Activated T-helper 2 cell treated with anti-CD3 and anti-CD28 coated beads, Interferon-gamma antibody, Interleukin-2, Interleukin-4, amounts not matched to agents 10 μg/mL and 5 μg/mL and 100 μg/mL, durations not matched to agents 14 hours and 24 hours and 36 hours (primary cell): Measurements from ENCODE around the gene ATP5IF1. TPM values are rescaled to one million over a fixed set of nuclear protein-coding genes. Genes with fewer than 3 reads are reported as not detected.

Experiments used
- DNase-seq: peaks from one replicate; pipeline ENCODE4 v3.0.0; 2021; ENCODE audit warnings: low spot score
- H3K27ac Mint-ChIP-seq: one replicate; pipeline ENCODE4 v1.8.0; 2021; ENCODE audit warnings: mixed read lengths
- H3K27me3 Mint-ChIP-seq: one replicate; pipeline ENCODE4 v1.8.0; 2021; ENCODE audit warnings: low read depth, mixed read lengths
- H3K36me3 Mint-ChIP-seq: one replicate; pipeline ENCODE4 v1.8.0; 2021; ENCODE audit warnings: low read depth, mixed read lengths
- H3K4me1 Mint-ChIP-seq: one replicate; pipeline ENCODE4 v1.8.0; 2021; ENCODE audit warnings: low read depth, mixed read lengths
- H3K4me3 Mint-ChIP-seq: one replicate; pipeline ENCODE4 v1.8.0; 2021; ENCODE audit warnings: low read depth, mild to moderate bottlenecking, moderate library complexity, mixed read lengths
- H3K9me3 Mint-ChIP-seq: one replicate; pipeline ENCODE4 v1.8.0; 2021; ENCODE audit warnings: mixed read lengths
- intact Hi-C: fragments of 100-400 bp; cut with micrococcal nuclease; formaldehyde crosslinking; loops from one replicate; pipeline ENCODE4 v1.15.1; 2023
- total RNA-seq: library from RNA; stranded (reverse); gene quantifications from 2 replicates; pipeline ENCODE4 v1.2.3, GENCODE V29; 2022

ATP5IF1 gene
- total RNA-seq, 1 donor from 2014 or later: 137 TPM

DNA sequence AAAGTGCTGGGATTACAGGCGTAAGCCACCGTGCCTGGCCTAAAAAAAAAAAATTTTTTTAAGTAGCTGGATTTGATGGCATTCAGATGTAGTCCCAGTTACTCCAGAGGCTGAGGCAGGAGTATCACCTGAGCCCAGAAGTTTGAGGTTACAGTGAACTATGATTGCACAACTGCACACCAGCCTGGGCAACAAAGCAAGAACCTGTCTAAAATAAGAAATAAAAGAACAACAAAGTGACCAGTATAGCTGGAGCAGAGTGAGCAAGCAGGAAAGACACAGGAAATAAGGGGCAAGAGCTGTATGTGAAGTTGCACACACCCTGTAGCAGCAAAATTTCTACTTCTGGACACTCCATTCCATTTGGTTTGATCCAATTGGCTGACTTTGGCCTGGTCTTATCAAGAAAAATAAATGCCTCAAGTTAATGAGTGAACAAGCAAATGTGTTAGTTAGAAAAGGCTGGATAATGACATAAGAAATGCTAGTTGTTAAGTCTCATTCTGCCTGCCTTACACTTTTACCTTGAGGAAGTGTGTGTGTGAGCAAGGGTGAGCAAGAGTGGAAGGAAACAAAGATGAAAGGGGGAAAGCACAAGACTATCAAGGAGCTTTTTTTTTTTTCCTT is 7.9 kb downstream of the ATP5IF1 start:
- Mint-ChIP-seq H3K36me3 (peaks cover 3% of the 10 kb centered on the region), H3K4me1 (peaks cover 36% of the 10 kb centered on the region), H3K9me3 (no peaks in the 10 kb centered on the region), H3K27me3 (no peaks in the 10 kb centered on the region), H3K4me3 (no peak overlapping the region), H3K27ac (peak overlapping the region; percentile 14)
- intact Hi-C loops: no loop called here
- DNase-seq: no peak

DNA sequence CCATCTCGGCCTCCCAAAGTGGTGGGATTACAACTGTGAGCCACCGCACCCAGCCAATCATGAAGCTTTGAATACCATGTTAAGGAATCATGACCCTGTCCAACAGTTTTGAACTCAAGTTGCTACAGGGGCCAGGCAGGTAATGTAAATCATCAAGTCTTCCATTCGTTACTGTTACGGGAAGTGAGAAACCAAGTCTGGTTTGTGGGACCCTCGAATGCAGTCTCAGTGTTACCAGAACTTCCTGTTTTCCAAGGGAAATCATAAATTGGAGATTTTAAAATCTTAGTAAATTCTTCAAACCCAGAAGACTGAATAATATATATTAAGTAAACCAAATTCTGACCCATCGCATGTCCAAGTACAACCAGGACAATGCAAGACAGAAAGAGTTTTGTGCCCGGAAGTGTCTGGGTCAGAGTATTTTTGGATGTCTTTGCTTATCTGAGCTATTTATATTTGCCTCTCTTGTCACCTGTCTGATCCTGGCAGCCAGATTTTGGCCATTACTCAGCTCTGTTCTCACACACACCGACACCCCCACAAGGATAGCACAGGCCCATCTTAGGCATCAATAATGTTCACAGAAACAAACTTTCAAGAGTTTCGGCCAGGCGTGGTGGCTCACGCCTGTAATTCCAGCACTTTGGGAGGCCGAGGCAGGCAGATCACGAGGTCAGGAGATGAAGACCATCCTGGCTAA is 8.8 kb downstream of the ATP5IF1 start:
- Mint-ChIP-seq H3K27me3 (no peaks in the 10 kb centered on the region), H3K36me3 (peaks cover 3% of the 10 kb centered on the region), H3K4me3 (no peak overlapping the region), H3K4me1 (peaks cover 44% of the 10 kb centered on the region), H3K27ac (peak overlapping the region; percentile 26), H3K9me3 (no peaks in the 10 kb centered on the region)
- no peak for DNase-seq
- intact Hi-C loops: loop anchor here (5.0 kb wide), 3 partner anchors 193 to 338 kb away; partner anchors contain the start of gene RCC1

DNA sequence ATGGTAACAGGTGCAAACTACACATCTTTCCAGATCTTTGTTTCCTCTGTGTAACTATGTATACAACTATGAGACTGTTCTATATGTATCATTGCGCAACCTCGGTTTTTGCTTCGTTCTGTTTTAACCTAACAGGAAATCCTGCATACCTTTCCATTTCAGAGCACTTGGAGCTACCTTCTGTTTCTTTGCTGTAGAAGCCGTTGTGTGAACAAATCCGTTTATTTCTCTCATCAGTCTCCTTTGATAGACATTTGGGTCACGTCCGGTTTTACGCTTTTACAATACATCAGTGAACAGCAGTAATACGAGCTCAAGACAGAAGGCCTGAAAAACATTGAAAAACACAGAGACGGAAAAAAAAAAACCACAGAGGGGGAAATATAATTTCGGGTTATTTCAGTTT is 10.5 kb downstream of the ATP5IF1 start:
- intact Hi-C loops: loop anchor here (1.0 to 5.0 kb wide), 4 partner anchors 10 to 336 kb away; partner anchors contain the start of genes ATP5IF1 and RCC1
- Mint-ChIP-seq H3K36me3 (no peaks in the 10 kb centered on the region), H3K4me3 (peak overlapping the region; percentile 92), H3K27me3 (no peaks in the 10 kb centered on the region), H3K9me3 (no peaks in the 10 kb centered on the region), H3K4me1 (peaks cover 49% of the 10 kb centered on the region), H3K27ac (peak overlapping the region; percentile 96)
- peak; percentile 34 for DNase-seq

DNA sequence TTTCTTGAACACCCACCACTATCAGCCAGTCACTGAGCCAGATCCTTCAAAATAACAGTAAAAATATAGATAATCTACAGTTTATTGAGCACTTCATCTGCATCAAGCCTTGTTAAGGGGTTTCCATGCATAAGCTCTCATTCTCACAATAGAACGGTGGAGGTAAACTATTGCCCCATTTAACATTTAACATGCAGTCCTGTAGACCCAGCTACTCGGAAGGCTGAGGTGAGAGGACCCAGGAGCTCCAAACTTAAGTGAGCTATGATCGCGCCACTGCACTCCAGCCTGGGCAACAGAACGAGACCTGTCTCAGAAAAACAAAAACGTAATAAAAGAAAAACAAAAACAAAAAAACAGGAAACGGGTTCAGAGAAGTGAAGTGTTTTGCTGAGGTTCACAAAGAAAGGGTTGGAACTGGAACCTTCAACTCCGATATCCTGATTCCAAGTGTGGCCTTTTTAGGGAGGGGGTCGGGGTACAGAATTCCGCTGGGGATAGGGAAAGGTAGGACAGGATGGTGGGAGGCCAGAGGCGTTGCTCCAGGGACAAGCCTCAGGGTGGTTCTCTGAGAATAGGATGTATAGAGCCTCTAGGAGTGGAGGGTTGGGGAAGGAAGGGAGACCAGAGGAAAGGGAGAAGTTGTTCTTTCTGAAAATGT is 11.8 kb downstream of the ATP5IF1 start:
- Mint-ChIP-seq H3K36me3 (no peaks in the 10 kb centered on the region), H3K27ac (peak overlapping the region; percentile 96)

DNA sequence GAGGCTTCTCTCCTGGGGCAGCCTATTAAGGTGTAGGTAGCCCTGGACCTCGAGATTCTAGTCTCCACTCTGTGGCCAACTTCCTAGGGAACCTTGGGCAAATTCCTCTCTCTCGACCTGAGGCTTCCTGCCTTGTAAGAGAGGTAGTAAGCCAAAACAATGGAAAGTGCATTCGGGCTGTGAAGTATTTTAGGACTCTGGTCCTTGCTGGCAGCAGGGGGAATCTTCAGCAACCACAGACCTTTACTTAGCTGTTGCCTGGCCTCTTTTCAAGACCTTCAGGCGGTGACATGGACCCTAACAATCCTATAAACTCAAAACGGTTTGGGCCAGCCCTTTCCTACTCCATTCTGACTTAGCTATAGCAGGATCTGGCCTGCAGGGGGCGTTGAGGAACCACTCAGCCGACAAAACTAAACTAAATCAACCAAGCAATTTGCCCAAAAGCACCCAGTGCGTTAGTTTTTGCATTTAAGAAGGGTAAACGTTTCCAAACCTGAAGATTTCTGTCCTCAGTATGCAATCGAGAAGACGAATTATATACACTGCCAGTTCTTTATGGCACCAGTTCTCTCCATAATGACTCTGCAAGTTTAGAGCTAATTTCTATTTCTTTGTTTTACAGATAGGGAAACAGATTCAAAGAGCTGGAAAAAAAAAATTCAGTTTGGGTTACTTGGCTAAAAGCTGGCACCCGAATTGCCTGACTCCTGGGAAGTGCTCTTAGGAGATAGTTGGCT is 12.5 kb downstream of the ATP5IF1 start:
- Mint-ChIP-seq H3K9me3 (no peaks in the 10 kb centered on the region), H3K4me1 (peaks cover 43% of the 10 kb centered on the region), H3K36me3 (no peaks in the 10 kb centered on the region), H3K4me3 (peak overlapping the region; percentile 92), H3K27ac (peak overlapping the region; percentile 96), H3K27me3 (no peaks in the 10 kb centered on the region)
- DNase-seq: peak; percentile 75
- intact Hi-C loops: loop anchor here (1.0 to 5.0 kb wide), 6 partner anchors 8 to 334 kb away; partner anchors contain the start of genes PHACTR4 and RCC1

More for the DNA sequence above, 11.8 kb downstream of the ATP5IF1 start:
- Mint-ChIP-seq H3K9me3 (no peaks in the 10 kb centered on the region), H3K4me1 (peaks cover 47% of the 10 kb centered on the region), H3K27me3 (no peaks in the 10 kb centered on the region), H3K4me3 (peak overlapping the region; percentile 92)
- intact Hi-C loops: loop anchor here (1.0 to 5.0 kb wide), 6 partner anchors 9 to 335 kb away; partner anchors contain the start of genes PHACTR4, RCC1 and SESN2
- no peak for DNase-seq

DNA sequence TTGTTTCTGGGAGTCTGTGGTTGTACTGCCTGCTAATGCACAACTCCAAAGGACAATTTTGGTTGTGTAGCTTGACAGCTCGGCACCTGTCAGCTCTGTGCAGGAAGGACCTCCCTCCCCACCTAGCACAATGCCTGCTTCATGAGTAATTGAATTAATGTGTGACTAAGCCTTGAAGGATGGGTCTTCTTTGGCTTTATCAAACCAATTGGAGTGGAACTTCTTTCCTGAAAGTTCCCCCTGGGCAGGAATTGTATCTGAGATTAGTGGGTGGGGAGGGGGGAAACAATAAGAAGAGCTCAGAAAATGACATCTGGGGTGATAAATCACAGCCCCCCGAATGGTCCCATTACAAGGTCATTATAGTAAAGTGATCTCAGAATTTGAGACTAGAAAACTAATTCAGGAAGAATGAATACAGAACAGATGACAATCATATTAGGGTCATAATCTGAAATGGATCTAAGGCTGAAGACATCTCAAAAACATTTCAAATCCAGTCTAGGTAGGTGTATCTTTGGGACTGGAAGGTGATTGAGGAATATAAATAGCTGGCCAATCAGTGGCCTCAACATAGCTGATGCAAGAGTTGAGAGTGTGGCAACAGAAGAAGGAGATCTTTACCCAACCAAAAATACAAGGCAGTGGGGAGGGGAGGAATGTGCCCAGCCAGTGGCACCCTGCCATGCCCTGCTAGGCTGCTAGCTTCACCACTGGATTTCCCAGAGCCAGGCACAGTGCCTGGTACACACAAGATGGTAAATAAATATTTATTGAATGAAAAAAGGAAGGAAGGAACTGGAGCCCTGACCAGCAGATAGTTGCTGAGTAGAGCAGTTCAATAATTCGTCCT is 13.3 kb downstream of the ATP5IF1 start:
- peak overlapping the region; percentile 96 for H3K27ac Mint-ChIP-seq
- H3K9me3 Mint-ChIP-seq: no peaks in the 10 kb centered on the region
- DNase-seq: no peak
- H3K27me3 Mint-ChIP-seq: no peaks in the 10 kb centered on the region
- intact Hi-C loops: loop anchor here (1.0 to 5.0 kb wide), 5 partner anchors 78 to 333 kb away; partner anchors contain the start of genes PHACTR4 and RCC1
- no peaks in the 10 kb centered on the region for H3K36me3 Mint-ChIP-seq
- peaks cover 37% of the 10 kb centered on the region for H3K4me1 Mint-ChIP-seq
- H3K4me3 Mint-ChIP-seq: no peak overlapping the region

DNA sequence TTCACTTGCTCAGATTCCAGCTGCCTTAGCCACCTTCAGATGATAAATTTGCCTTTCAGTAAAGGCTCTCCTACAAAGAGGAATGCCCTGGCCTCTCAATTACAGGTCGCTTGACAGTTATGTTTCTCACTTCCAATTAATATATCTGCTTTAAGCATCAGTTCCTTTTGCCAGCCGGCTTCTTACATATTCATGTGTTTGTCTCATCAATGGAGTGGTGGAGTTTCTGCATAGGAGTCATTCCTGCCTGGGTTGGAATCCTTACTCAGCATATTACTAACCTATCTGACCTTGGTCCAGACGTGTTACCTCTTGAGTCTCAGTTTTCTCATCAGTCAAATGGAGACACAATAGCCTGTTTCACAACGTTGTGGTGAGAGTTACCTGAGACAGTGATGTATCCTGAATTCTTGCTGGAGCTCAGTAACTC is 14.0 kb downstream of the ATP5IF1 start:
- no peaks in the 10 kb centered on the region for H3K36me3 Mint-ChIP-seq
- H3K9me3 Mint-ChIP-seq: no peaks in the 10 kb centered on the region
- DNase-seq: no peak
- peaks cover 34% of the 10 kb centered on the region for H3K4me1 Mint-ChIP-seq
- H3K27ac Mint-ChIP-seq: no peak overlapping the region
- H3K4me3 Mint-ChIP-seq: no peak overlapping the region
- H3K27me3 Mint-ChIP-seq: peaks cover 1% of the 10 kb centered on the region
- intact Hi-C loops: loop anchor here (1.0 to 10.0 kb wide), 6 partner anchors 77 to 415 kb away; partner anchors contain the start of genes GMEB1, PHACTR4 and RCC1

DNA sequence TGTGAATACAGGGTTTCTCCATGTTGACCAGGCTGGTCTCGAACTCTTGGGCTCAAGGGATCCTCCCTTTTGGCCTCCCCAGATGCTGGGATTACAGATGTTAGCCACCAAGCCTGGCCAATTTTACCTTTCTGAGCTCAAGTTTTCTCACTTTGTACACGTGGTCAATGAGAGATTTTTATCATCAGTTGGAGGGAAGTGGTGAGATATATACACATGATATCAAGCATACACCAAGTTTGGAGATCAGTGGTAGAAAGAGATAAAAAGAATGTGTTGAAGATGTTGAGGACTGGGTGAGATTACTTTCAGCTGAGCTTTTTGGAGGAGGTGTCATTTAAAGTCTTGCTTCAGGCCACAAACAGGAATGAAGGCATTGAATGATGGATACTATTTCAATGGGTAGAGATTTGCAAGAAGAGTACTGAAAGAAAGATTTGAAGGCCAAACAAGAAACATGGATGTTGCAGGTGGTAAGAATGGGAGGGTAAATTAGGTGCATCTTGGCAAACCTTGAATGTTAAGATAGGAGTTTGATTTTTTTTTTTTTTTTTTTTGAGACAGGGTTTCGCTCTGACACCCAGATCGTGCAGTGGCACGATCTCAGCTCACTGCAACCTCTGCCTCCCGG is 20.4 kb downstream of the ATP5IF1 start:
- peak overlapping the region; percentile 66 for H3K4me3 Mint-ChIP-seq

DNA sequence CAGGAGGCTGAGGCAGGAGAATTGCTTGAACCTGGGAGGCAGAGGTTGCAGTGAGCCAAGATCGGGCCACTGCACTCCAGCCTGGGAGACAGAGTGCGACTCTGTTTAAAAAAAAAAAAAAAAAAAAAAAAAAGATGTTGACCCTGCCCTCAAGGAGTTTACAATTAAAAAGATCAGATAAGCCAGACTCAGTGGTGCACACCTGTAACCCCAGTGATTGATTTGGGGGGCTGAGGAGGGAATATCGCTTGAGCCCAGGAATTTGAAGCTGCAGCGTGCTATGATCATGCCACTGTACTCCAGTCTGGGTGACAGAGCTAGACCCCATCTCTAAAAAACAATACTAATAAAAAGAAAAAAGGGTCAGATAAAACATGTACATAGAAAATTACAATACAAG is 21.8 kb downstream of the ATP5IF1 start:
- Mint-ChIP-seq H3K4me1 (peaks cover 38% of the 10 kb centered on the region), H3K4me3 (no peak overlapping the region), H3K27me3 (peaks cover 3% of the 10 kb centered on the region), H3K36me3 (peaks cover 6% of the 10 kb centered on the region), H3K9me3 (no peaks in the 10 kb centered on the region), H3K27ac (no peak overlapping the region)
- intact Hi-C loops: loop anchor here (2.0 to 10.0 kb wide), 2 partner anchors 71 to 407 kb away; partner anchors contain the start of genes GMEB1 and MED18
- DNase-seq: no peak

More for the DNA sequence above, 20.4 kb downstream of the ATP5IF1 start:
- peaks cover 36% of the 10 kb centered on the region for H3K4me1 Mint-ChIP-seq
- peaks cover 3% of the 10 kb centered on the region for H3K27me3 Mint-ChIP-seq
- H3K36me3 Mint-ChIP-seq: peaks cover 5% of the 10 kb centered on the region
- no peaks in the 10 kb centered on the region for H3K9me3 Mint-ChIP-seq
- intact Hi-C loops: loop anchor here (1.0 to 10.0 kb wide), 2 partner anchors 8 to 408 kb away; partner anchors contain the start of gene GMEB1
- peak; percentile 34 for DNase-seq
- peak overlapping the region; percentile 89 for H3K27ac Mint-ChIP-seq

DNA sequence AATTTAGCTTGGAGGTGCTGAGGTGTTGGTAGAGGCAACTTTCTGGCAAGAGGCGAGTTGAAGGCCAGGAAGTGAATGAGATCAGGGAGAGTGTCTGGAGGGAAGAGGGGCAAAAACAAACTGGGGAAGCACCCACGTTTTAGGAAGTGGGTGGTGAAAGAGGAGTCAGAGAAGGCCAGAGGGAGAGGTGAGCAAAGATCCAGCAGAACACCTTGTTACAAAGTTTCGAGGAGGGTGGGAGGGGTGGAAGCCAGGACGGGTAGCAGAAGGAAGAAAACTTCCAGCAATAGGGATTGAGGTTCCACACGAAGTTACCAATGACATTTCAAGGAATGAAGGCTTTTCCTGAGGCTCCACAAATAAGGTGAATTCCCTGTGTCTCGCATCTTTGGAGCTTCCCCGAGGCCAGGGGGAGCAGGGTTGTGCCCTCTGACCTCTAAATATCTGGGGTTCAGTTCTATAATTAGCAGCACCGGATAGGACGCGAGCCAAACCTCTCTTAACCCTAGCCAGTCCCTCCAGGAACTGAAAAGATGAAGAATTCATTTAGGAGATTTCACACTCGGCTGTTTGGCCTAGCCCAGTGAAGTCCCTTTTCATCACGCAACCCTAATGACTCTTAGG is 22.8 kb downstream of the ATP5IF1 start:
- Mint-ChIP-seq H3K36me3 (peaks cover 9% of the 10 kb centered on the region), H3K4me3 (peak overlapping the region; percentile 74), H3K27ac (peak overlapping the region; percentile 88), H3K4me1 (peaks cover 38% of the 10 kb centered on the region), H3K27me3 (peaks cover 3% of the 10 kb centered on the region), H3K9me3 (no peaks in the 10 kb centered on the region)
- DNase-seq: no peak
- intact Hi-C loops: loop anchor here (1.0 to 10.0 kb wide), 3 partner anchors 11 to 406 kb away; partner anchors contain the start of genes GMEB1 and MED18
